Endothelial cell of umbilical vein (primary cell): ENCODE results near the gene SERPINA5. TPM values are rescaled to one million over a fixed set of nuclear protein-coding genes. Genes with fewer than 3 reads are reported as not detected.

ENCODE experiments used
- BruUV-seq: library from RNA; stranded (reverse); fragments of 400-500 nt; replicated peaks from 2 replicates; lab custom pipeline; 2021; lab: Mats Ljungman, UMichigan
- CTCF ChIA-PET: fragments of 300-600, 350-600 bp; sonication (Branson Sonifier 250); formaldehyde crosslinking; loops from one replicate; lab custom pipeline; 2021; ENCODE audit warnings: antibody characterized with exemption, inconsistent platforms; lab: Charles Lee
- POLR2A ChIA-PET: fragments of 300-600, 350-600 bp; sonication (Branson Sonifier 250); formaldehyde crosslinking; loops from one replicate; lab custom pipeline; 2021; ENCODE audit warnings: antibody characterized with exemption, inconsistent platforms; lab: Charles Lee
- DNase-seq: peaks from one replicate; pipeline ENCODE4 v3.0.0-alpha.2; 2011; ENCODE audit warnings: low read depth, low spot score
- FAIRE-seq: peaks from 2 replicates; lab custom pipeline; 2011; peaks lifted over from hg19 to GRCh38; lab: Jason Lieb, UNC
- H2AFZ ChIP-seq: 2 replicates; pipeline ENCODE4 v1.6.0; 2012; ENCODE audit warnings: low read depth, low read length, control low read depth, inconsistent platforms
- H3K27ac ChIP-seq: 2 replicates; pipeline ENCODE4 v1.5.1; 2011; ENCODE audit warnings: low read depth, mild to moderate bottlenecking, control low read depth, low read length, moderate library complexity; ENCODE audit not compliant: insufficient read depth
- H3K27me3 ChIP-seq, 2 experiments: 2 replicates each; pipeline versions ENCODE4 v1.6.0 to v1.6.1; 2011; ENCODE audit warnings: low read length in 2 of 2, mixed read lengths in 1 of 2; ENCODE audit not compliant: control insufficient read depth in 2 of 2, insufficient read depth in 2 of 2
- H3K36me3 ChIP-seq, 2 experiments: 2 replicates in 1 of 2; 3 replicates in 1 of 2; pipeline ENCODE4 v1.5.1; 2011; ENCODE audit warnings: low read length in 2 of 2, mild to moderate bottlenecking in 1 of 2, moderate library complexity in 1 of 2; ENCODE audit not compliant: control insufficient read depth in 2 of 2, insufficient read depth in 2 of 2; ENCODE audit errors: extremely low read depth in 1 of 2
- H3K4me1 ChIP-seq: 3 replicates; pipeline ENCODE4 v1.5.1; 2011; ENCODE audit warnings: mild to moderate bottlenecking, low read length; ENCODE audit not compliant: control insufficient read depth, insufficient read depth; ENCODE audit errors: extremely low read depth
- H3K4me2 ChIP-seq: 2 replicates; pipeline ENCODE4 v1.6.1; 2011; ENCODE audit warnings: low read length, control low read depth, mixed read lengths; ENCODE audit not compliant: insufficient read depth
- H3K4me3 ChIP-seq, 3 experiments: fragments of 200-600 bp in 1 of 3; sonication (generic), shearing (Covaris generic) in 1 of 3; replicated peaks in 1 of 3; 2 replicates each; pipeline ENCODE4 v1.5.1; 2011 to 2016; ENCODE audit warnings: control low read depth in 3 of 3, low read length in 3 of 3, mild to moderate bottlenecking in 2 of 3, inconsistent platforms in 1 of 3, low read depth in 1 of 3, moderate library complexity in 1 of 3; ENCODE audit not compliant: insufficient read depth in 1 of 3
- H3K79me2 ChIP-seq: 2 replicates; pipeline ENCODE4 v1.6.0; 2012; ENCODE audit warnings: low read length, inconsistent platforms; ENCODE audit not compliant: control insufficient read depth, insufficient read depth
- H3K9ac ChIP-seq: replicated peaks from 2 replicates; pipeline ENCODE3; 2011; ENCODE audit warnings: low read length, control low read depth; ENCODE audit not compliant: insufficient read depth; ENCODE audit errors: extremely low read depth
- H3K9me1 ChIP-seq: replicated peaks from 3 replicates; pipeline ENCODE4 v1.6.0; 2011; ENCODE audit warnings: mild to moderate bottlenecking, low read length; ENCODE audit not compliant: control insufficient read depth, insufficient read depth; ENCODE audit errors: extremely low read depth
- H3K9me3 ChIP-seq: replicated peaks from 2 replicates; pipeline ENCODE4 v1.5.1; 2012; ENCODE audit warnings: low read length, inconsistent platforms; ENCODE audit not compliant: control insufficient read depth, insufficient read depth
- H4K20me1 ChIP-seq: replicated peaks from 2 replicates; pipeline ENCODE3; 2011; ENCODE audit warnings: mild to moderate bottlenecking, low read length; ENCODE audit not compliant: control insufficient read depth, insufficient read depth; ENCODE audit errors: extremely low read depth
- CTCF ChIP-seq, 2 donors: IDR thresholded peaks; 1 replicate in 1 of 2; 2 replicates in 1 of 2; pipeline ENCODE4 v1.5.1; 2011; ENCODE audit warnings: low read length in 2 of 2, mild to moderate bottlenecking in 2 of 2, moderate library complexity in 2 of 2, control low read depth in 1 of 2, inconsistent platforms in 1 of 2, low read depth in 1 of 2; ENCODE audit not compliant: insufficient read depth in 1 of 2; ENCODE audit errors: extremely low read depth in 1 of 2
- FOS ChIP-seq: IDR thresholded peaks from 2 replicates; pipeline ENCODE4 v1.6.1; 2011; ENCODE audit warnings: mild to moderate bottlenecking, low read length, moderate library complexity, borderline replicate concordance; ENCODE audit not compliant: insufficient read depth
- GATA2 ChIP-seq: IDR thresholded peaks from 2 replicates; pipeline ENCODE4 v1.7.0; 2011; ENCODE audit warnings: low read depth, mild to moderate bottlenecking, moderate library complexity, mixed read lengths, low read length; ENCODE audit not compliant: insufficient read length, insufficient read depth
- JUN ChIP-seq: IDR thresholded peaks from 2 replicates; pipeline ENCODE4 v1.6.1; 2011; ENCODE audit warnings: borderline replicate concordance, low read depth; ENCODE audit not compliant: insufficient read length, insufficient read depth
- MAX ChIP-seq: IDR thresholded peaks from 2 replicates; pipeline ENCODE4 v1.6.1; 2011; ENCODE audit not compliant: insufficient read depth, insufficient read length
- MYC ChIP-seq: IDR thresholded peaks from one replicate; pipeline ENCODE4 v1.6.1; 2011; ENCODE audit warnings: mild to moderate bottlenecking, low read depth, low read length
- POLR2A ChIP-seq: IDR thresholded peaks from 2 replicates; pipeline ENCODE4 v1.6.1; 2012; ENCODE audit warnings: low read depth, mild to moderate bottlenecking, control low read depth, low read length
- POLR2AphosphoS5 ChIP-seq: IDR thresholded peaks from 2 replicates; pipeline ENCODE4 v1.6.1; 2012; ENCODE audit warnings: low read depth, mild to moderate bottlenecking, control low read depth, low read length, moderate library complexity; ENCODE audit not compliant: insufficient read depth
- dilution Hi-C: fragments of 300-500 bp; cut with MboI; formaldehyde crosslinking; loops from one replicate; pipeline ENCODE4 v1.15.0; 2019; ENCODE audit warnings: low sequenced_read_pairs; ENCODE audit not compliant: extremely low pct_ligation_motif_present
- intact Hi-C: fragments of 100-400 bp; cut with micrococcal nuclease; formaldehyde crosslinking; loops from one replicate; pipeline ENCODE4 v1.10.0; 2022
- polyA plus RNA-seq, 4 experiments: library from polyadenylated mRNA; depleted of rRNA in 3 of 4; stranded (reverse) in 3 of 4; unstranded in 1 of 4; fragments of >200 nt; gene quantifications; 2 replicates each; pipeline versions ENCODE4 v1.2.1 to v1.2.3, GENCODE V29; 2011 to 2012; ENCODE audit warnings: missing spikeins in 1 of 4
- total RNA-seq: library from RNA; stranded (reverse); gene quantifications from 2 replicates; pipeline ENCODE4 v1.2.3, GENCODE V29; 2021

The SERPINA5 gene
- total and polyA plus RNA-seq, 2 donors (not counting 3 experiments of a cell fraction or from before 2014, with no cell fraction given): 0.12 TPM; not detected in 1

DNA sequence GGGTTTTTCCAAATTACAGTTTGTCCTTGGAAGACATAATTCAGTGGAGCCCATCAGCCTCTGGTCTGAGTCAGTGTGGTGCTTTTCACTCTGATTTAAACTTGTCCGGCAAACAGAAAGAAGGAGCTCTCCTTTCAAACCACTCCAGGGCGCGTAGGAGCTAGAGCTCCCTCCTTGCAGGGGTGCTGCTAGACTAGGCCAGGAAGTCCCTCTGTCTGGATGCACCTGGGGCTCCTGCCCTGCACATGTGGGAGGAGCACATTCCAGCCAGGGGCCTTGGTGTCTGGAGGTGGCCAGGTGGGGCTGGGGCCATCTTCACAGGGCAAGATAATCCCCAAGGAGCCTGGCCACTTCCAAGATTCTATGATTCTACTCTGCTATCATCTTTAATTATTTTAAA, 34.0 kb downstream of the SERPINA5 start:
- H3K9me1 ChIP-seq: no peaks in the 10 kb centered on the region
- no peak overlapping the region for H3K27ac ChIP-seq
- dilution Hi-C loops (no loop called here), intact Hi-C loops (no loop called here)
- H3K79me2 ChIP-seq: no peaks in the 10 kb centered on the region
- CTCF ChIA-PET: no interaction called here
- H3K4me1 ChIP-seq: no peaks in the 10 kb centered on the region
- H3K27me3 ChIP-seq: no peaks in the 10 kb centered on the region
- H3K36me3 ChIP-seq: no peaks in the 10 kb centered on the region
- H4K20me1 ChIP-seq: no peaks in the 10 kb centered on the region
- no peak overlapping the region for H3K9ac ChIP-seq
- POLR2A ChIA-PET: no interaction called here
- TF ChIP-seq MYC (no peak), JUN (no peak), FOS (no peak), MAX (no peak), POLR2AphosphoS5 (no peak)
- no peak overlapping the region for H2AFZ ChIP-seq
- H3K4me3 ChIP-seq: no peak overlapping the region
- no peak overlapping the region for H3K4me2 ChIP-seq
- no peaks in the 10 kb centered on the region for H3K9me3 ChIP-seq
- BruUV-seq: no TSS peak
- DNase-seq (no peak), FAIRE-seq (no peak)

- Histone ChIP-seq H3K9ac (no peak overlapping the region), H2AFZ (no peak overlapping the region), H3K9me3 (no peaks in the 10 kb centered on the region), H3K4me3 (no peak overlapping the region), H3K36me3 (no peaks in the 10 kb centered on the region), H3K79me2 (no peaks in the 10 kb centered on the region), H3K27ac (no peak overlapping the region), H3K9me1 (no peaks in the 10 kb centered on the region), H3K4me2 (no peak overlapping the region), H3K4me1 (no peaks in the 10 kb centered on the region), H4K20me1 (no peaks in the 10 kb centered on the region), H3K27me3 (no peaks in the 10 kb centered on the region)
- ChIA-PET POLR2A (no interaction called here), CTCF (no interaction called here)
- intact Hi-C loops: no loop called here
- DNase-seq (no peak), FAIRE-seq (no peak)
- dilution Hi-C loops: no loop called here
- no TSS peak for BruUV-seq
- TF ChIP-seq GATA2 (no peak), MAX (no peak), FOS (no peak), POLR2A (no peak), CTCF (IDR thresholded peaks at IDR 0.05; ENCODE audit: extremely low read depth in 1 of 2, insufficient read depth in 1 of 2, low read depth in 1 of 2, low read length in 2 of 2) (no peak), JUN (no peak)
Measured at GRCh38 chr14:94615823-94616570, 34.8 kb downstream of the SERPINA5 start.
